ENCODE results near the gene COL5A1. TPM values are rescaled to one million over a fixed set of nuclear protein-coding genes. Genes with fewer than 3 reads are reported as not detected.
"Not testable (repeated sequence)": the region's sequence is repeated elsewhere in the genome, so short reads cannot be mapped to it uniquely, and the experiment has no call there.

COL5A1 gene
- total RNA-seq, 2 experiments from 2014 or later = 0.09 to 0.16 TPM

- CTCF ChIA-PET = no interaction called here
- Mint-ChIP-seq H3K4me1 (no peaks in the 10 kb centered on the region), H3K9me3 (ENCODE audit: low read depth) (no peaks in the 10 kb centered on the region), H3K36me3 (no peaks in the 10 kb centered on the region), H3K27me3 (no peaks in the 10 kb centered on the region), H3K27ac (no peak overlapping the region), H3K4me3 (no peak overlapping the region)
- ATAC-seq (no peak), DNase-seq (no peak)
Observed at GRCh38 chr9:134848504-134848903, 206.9 kb downstream of the COL5A1 start.

- H3K27me3 Mint-ChIP-seq = no peaks in the 10 kb centered on the region
- no peak overlapping the region for H3K27ac Mint-ChIP-seq
- ATAC-seq = no peak
- no peaks in the 10 kb centered on the region for H3K9me3 Mint-ChIP-seq (ENCODE audit: low read depth)
- no peak overlapping the region for H3K4me3 Mint-ChIP-seq
- no peaks in the 10 kb centered on the region for H3K4me1 Mint-ChIP-seq
- no peaks in the 10 kb centered on the region for H3K36me3 Mint-ChIP-seq
- CTCF ChIA-PET = no interaction called here
- no peak for DNase-seq
Observed at GRCh38 chr9:134850611-134851010, 209.0 kb downstream of the COL5A1 start.

GRCh38 chr9:134851020-134851419, 209.4 kb downstream of the COL5A1 start:
- Mint-ChIP-seq H3K9me3 (ENCODE audit: low read depth) (no peaks in the 10 kb centered on the region), H3K4me1 (no peaks in the 10 kb centered on the region), H3K27ac (no peak overlapping the region), H3K36me3 (no peaks in the 10 kb centered on the region), H3K27me3 (no peaks in the 10 kb centered on the region), H3K4me3 (no peak overlapping the region)
- ATAC-seq (no peak), DNase-seq (no peak)
- CTCF ChIA-PET = no interaction called here

- Mint-ChIP-seq H3K4me3 (no peak overlapping the region), H3K27me3 (no peaks in the 10 kb centered on the region), H3K4me1 (peaks cover 2% of the 10 kb centered on the region), H3K9me3 (ENCODE audit: low read depth) (no peaks in the 10 kb centered on the region), H3K36me3 (no peaks in the 10 kb centered on the region), H3K27ac (no peak overlapping the region)
- DNase-seq = no peak
- no peak for ATAC-seq
- CTCF ChIA-PET = no interaction called here
Observed at GRCh38 chr9:134852906-134853654, 211.5 kb downstream of the COL5A1 start.

GRCh38 chr9:134853893-134854292, 212.3 kb downstream of the COL5A1 start:
- DNase-seq (no peak), ATAC-seq (no peak)
- no peaks in the 10 kb centered on the region for H3K9me3 Mint-ChIP-seq (ENCODE audit: low read depth)
- no peaks in the 10 kb centered on the region for H3K36me3 Mint-ChIP-seq
- H3K4me1 Mint-ChIP-seq = peaks cover 8% of the 10 kb centered on the region
- CTCF ChIA-PET = no interaction called here
- no peak overlapping the region for H3K27ac Mint-ChIP-seq
- no peak overlapping the region for H3K4me3 Mint-ChIP-seq
- no peaks in the 10 kb centered on the region for H3K27me3 Mint-ChIP-seq

GRCh38 chr9:134854541-134854981, 213.0 kb downstream of the COL5A1 start:
- DNase-seq (no peak), ATAC-seq (no peak)
- Mint-ChIP-seq H3K27me3 (no peaks in the 10 kb centered on the region), H3K4me3 (no peak overlapping the region), H3K4me1 (peaks cover 8% of the 10 kb centered on the region), H3K36me3 (no peaks in the 10 kb centered on the region), H3K9me3 (ENCODE audit: low read depth) (no peaks in the 10 kb centered on the region), H3K27ac (no peak overlapping the region)
- CTCF ChIA-PET = no interaction called here

GRCh38 chr9:134855231-134855899, 213.8 kb downstream of the COL5A1 start:
- ATAC-seq (no peak), DNase-seq (no peak)
- H3K9me3 Mint-ChIP-seq (ENCODE audit: low read depth) = no peaks in the 10 kb centered on the region
- no peak overlapping the region for H3K27ac Mint-ChIP-seq
- H3K4me3 Mint-ChIP-seq = no peak overlapping the region
- no peaks in the 10 kb centered on the region for H3K36me3 Mint-ChIP-seq
- peaks cover 3% of the 10 kb centered on the region for H3K27me3 Mint-ChIP-seq
- H3K4me1 Mint-ChIP-seq = peaks cover 8% of the 10 kb centered on the region
- CTCF ChIA-PET = no interaction called here

GRCh38 chr9:134855900-134856377, 214.3 kb downstream of the COL5A1 start:
- no peak overlapping the region for H3K27ac Mint-ChIP-seq
- no peaks in the 10 kb centered on the region for H3K9me3 Mint-ChIP-seq (ENCODE audit: low read depth)
- H3K4me3 Mint-ChIP-seq = no peak overlapping the region
- CTCF ChIA-PET = no interaction called here
- ATAC-seq (no peak), DNase-seq (no peak)
- H3K4me1 Mint-ChIP-seq = peaks cover 8% of the 10 kb centered on the region
- H3K27me3 Mint-ChIP-seq = peaks cover 3% of the 10 kb centered on the region
- no peaks in the 10 kb centered on the region for H3K36me3 Mint-ChIP-seq

GRCh38 chr9:134857451-134857850, 215.8 kb downstream of the COL5A1 start:
- H3K27ac Mint-ChIP-seq, ATAC-seq, CTCF ChIA-PET: not testable (repeated sequence)

GRCh38 chr9:134858051-134858841, 216.6 kb downstream of the COL5A1 start:
- Mint-ChIP-seq H3K27ac (peak overlapping the region; percentile 48), H3K4me1 (peaks cover 8% of the 10 kb centered on the region), H3K9me3 (ENCODE audit: low read depth) (no peaks in the 10 kb centered on the region), H3K27me3 (peaks cover 3% of the 10 kb centered on the region), H3K36me3 (no peaks in the 10 kb centered on the region), H3K4me3 (no peak overlapping the region)
- ATAC-seq (peak; percentile 57), DNase-seq (peak; percentile 52)
- CTCF ChIA-PET = interaction anchor here (0.9 kb wide), 1 partner anchor 30 kb away, joined by 3 read pairs; no protein-coding TSS in a partner anchor

More at GRCh38 chr9:134857451-134857850, 215.8 kb downstream of the COL5A1 start:
- not testable (repeated sequence) for H3K27me3 Mint-ChIP-seq; H3K4me1 Mint-ChIP-seq; H3K9me3 Mint-ChIP-seq (ENCODE audit: low read depth); H3K36me3 Mint-ChIP-seq; H3K4me3 Mint-ChIP-seq; DNase-seq

- CTCF ChIA-PET = no interaction called here
- H3K36me3 Mint-ChIP-seq = no peaks in the 10 kb centered on the region
- H3K27ac Mint-ChIP-seq = no peak overlapping the region
- peaks cover 3% of the 10 kb centered on the region for H3K27me3 Mint-ChIP-seq
- peaks cover 8% of the 10 kb centered on the region for H3K4me1 Mint-ChIP-seq
- no peak overlapping the region for H3K4me3 Mint-ChIP-seq
- no peaks in the 10 kb centered on the region for H3K9me3 Mint-ChIP-seq (ENCODE audit: low read depth)
- DNase-seq (no peak), ATAC-seq (no peak)
Observed at GRCh38 chr9:134860510-134860909, 218.9 kb downstream of the COL5A1 start.

GRCh38 chr9:134861595-134862334, 220.2 kb downstream of the COL5A1 start:
- CTCF ChIA-PET = no interaction called here
- ATAC-seq = no peak
- no peaks in the 10 kb centered on the region for H3K9me3 Mint-ChIP-seq (ENCODE audit: low read depth)
- DNase-seq = no peak
- no peak overlapping the region for H3K4me3 Mint-ChIP-seq
- no peak overlapping the region for H3K27ac Mint-ChIP-seq
- peaks cover 3% of the 10 kb centered on the region for H3K27me3 Mint-ChIP-seq
- peaks cover 8% of the 10 kb centered on the region for H3K4me1 Mint-ChIP-seq
- H3K36me3 Mint-ChIP-seq = no peaks in the 10 kb centered on the region

- H3K4me3 Mint-ChIP-seq = no peak overlapping the region
- peaks cover 2% of the 10 kb centered on the region for H3K4me1 Mint-ChIP-seq
- DNase-seq (no peak), ATAC-seq (no peak)
- no peaks in the 10 kb centered on the region for H3K9me3 Mint-ChIP-seq (ENCODE audit: low read depth)
- peaks cover 3% of the 10 kb centered on the region for H3K27me3 Mint-ChIP-seq
- no peaks in the 10 kb centered on the region for H3K36me3 Mint-ChIP-seq
- CTCF ChIA-PET = no interaction called here
- no peak overlapping the region for H3K27ac Mint-ChIP-seq
Observed at GRCh38 chr9:134863306-134863902, 221.8 kb downstream of the COL5A1 start.
